Stimulated activated CD8-positive, alpha-beta memory T cell treated with anti-CD3 and anti-CD28 coated beads, Interleukin-12 subunit alpha, Interleukin-12 subunit beta, amount 100 ng/mL, for 24 hours (primary cell): ENCODE measurements around the gene INO80.
A peak's percentile ranks its signal among the peaks of the same experiment; 100 is the strongest.
"Not testable (repeated sequence)": the region's sequence is repeated elsewhere in the genome, so short reads cannot be mapped to it uniquely, and the experiment has no call there.

ENCODE experiments used
- DNase-seq: peaks from one replicate; pipeline ENCODE4 v3.0.0-alpha.2; 2020; ENCODE audit errors: extremely low read depth

Gene INO80

DNA sequence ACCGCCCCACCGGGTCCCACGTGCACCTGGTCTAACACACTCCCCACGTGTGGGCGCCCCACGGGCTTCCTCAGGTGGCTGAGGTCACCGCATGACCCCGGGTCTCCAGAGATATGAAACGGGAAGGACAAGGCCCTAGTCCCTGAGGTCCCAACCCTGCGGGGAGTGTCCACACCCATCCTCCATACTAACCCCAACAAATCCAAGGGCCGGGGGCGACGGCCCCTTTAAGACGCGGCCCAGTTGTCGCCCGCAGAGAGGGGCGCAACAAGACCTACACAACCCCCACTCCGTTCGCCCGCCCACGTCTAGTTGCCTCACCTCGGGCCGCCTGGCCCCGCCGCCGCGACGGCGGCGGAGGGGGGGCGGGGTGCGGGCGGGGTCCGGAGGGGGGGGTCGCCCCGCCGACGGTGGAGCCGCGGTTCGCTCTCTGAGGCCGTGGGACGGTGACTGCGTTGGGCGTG lies 396 bp downstream of the INO80 start:
- peak; percentile 45 for DNase-seq

DNA sequence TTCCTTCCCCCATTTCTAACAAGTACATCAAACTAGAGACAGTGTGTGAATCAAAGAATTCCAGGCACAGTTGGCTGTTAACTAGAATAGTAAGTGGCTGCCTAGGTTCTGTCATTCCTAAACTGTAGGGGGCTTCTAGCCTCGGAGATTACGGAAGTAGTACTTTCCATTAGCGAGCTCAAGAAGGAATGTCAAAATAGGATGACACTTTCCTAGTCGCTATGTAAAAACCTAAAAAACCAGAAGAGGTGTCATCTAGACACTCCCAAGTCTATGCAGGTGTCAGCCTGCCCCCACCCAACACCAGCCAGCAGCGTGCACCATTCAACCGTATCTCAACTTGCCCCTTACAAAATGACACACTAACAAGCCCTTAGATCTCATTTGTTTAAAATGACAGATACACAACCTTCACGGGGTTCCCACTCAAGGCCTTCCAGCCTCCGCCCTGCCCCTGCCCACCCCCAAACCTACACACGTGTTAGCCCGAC lies 874 bp downstream of the INO80 start:
- DNase-seq, result peak; percentile 66

DNA sequence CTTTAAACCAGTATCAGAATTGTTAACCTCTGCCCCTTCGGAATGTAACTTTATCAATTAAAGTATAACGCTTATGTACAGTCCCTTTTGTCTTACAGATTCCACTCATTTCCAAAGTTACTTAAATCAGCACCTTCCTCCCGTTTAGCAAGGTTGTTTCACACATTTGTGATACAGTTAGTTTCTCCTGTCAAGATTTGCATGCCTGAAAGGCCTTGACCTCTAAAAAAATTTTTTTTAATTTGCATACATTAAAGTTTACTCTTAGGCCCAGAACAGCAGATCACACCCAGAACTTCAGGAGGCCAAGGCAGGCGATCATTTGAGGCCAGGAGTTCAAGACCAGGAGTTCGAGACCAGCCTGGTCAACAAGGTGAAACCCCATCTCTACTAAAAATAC lies 9.1 kb downstream of the INO80 start:
- DNase-seq, result no peak

DNA sequence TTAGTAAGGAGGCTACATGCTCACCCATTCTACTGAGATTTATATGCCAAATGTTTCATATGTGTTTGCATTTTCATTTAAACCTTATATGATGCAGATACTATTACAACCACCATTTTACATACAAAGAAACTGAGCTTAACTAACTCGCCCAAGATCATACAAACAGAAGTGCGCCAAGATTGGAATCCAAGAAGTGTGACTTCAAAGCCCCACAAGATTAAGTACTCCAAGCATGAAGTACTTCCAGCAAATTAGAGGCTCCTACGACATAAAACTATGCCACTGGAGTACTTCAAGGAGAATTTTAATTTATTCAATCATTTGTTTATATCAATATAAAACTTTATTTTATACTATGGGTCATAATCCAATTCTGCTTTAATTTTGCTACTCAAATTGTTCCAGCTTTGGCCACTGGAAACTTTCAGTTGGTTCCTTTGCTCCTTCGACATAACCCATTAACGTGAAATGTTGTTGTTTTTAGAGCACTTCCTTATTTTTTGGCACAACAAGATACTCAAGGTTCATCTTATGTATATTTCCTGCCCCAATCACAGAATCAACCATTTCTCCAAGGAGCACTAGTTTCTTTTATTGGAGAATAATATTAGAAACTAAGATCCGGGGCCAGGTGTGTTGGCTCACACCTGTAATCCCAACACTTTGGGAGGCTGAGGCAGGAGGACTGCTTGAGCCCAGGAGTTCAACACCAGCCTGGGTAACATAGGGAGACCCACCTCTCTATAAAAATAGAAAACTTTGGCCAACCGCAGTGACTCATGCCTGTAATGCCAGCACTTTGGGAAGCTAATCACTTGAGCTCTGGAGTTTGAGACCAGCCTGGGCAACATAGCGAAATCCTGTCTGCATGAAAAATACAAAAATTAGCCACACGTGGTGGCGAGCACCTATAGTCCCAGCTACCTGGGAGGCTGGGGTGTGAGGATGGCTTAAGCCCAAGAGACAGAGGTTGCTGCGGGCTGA lies 10.4 kb downstream of the INO80 start:
- no peak for DNase-seq

DNA sequence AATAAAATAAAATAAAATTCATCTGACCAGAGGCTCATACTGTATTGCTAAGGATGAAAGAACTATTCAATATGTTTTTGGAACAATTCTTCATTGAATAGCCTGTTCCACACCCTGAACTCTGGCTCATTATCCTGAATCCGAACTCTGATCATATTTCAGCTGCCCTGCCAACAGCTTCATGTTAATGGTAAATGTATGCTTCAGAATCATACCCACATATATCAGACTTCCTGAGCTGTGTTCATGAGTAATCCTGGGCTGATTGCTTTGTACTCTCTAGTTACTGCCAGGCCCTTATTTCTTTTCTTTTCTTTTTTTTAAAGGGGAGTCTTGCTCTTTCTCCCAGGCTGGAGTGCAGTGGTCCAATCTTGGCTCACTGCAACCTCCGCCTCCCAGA lies 11.8 kb downstream of the INO80 start:
- DNase-seq, result no peak

DNA sequence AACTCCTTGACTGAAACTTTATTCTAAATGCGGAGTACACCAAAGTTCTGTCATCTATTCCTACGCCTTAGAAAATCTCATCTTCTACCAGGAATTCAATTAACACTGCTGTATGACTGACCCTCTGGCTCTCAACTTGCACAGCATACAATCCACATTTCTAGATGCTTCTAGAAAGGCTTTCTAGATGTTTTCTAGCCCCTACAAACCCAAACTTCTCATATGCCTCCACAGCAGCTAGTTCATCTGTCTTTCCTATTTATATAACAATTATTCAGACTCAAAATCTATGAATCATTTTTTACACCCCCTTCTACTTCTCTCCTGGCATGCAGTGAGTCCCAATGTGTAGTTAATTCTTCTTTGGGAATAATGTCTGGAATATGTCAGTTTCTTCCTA lies 13.2 kb downstream of the INO80 start:
- no peak for DNase-seq

DNA sequence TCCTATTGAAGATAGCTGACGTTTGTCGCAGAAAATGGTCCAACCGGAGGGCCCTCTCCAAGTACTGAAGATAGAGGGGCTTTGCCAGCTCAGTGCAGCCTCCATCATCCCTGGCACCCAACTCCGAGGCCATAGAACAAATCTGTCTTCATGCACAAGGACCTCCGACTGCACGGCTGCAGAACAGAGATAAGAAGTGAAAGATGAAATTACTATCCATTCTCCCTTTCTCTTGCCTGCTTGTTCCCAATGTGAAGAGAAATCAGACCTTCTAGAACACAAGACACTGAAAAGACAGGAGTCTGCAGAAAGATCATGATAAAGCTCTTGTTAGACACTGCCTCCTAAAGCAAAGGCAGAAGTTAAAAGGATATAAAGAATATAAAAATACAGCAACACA lies 19.9 kb downstream of the INO80 start:
- DNase-seq, result no peak

DNA sequence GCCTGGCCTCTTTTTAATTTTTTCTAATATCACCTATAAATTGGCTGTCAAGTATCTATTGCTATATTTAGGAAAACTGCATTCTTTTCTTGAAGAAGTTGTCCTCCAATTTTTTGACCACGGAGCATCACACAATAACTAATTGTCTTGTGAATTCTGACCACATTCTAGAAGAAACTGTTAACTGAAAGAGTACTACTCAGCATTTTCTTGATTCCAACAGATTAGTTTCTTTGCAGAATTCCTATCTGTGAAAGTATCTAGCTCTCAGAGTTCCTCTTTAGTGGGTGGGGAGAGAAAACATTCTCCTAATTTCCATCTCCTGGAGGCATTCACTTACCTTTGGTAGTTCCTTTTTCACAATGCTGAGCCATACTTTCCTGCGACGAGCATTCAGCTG lies 31.1 kb downstream of the INO80 start:
- DNase-seq, result no peak

DNA sequence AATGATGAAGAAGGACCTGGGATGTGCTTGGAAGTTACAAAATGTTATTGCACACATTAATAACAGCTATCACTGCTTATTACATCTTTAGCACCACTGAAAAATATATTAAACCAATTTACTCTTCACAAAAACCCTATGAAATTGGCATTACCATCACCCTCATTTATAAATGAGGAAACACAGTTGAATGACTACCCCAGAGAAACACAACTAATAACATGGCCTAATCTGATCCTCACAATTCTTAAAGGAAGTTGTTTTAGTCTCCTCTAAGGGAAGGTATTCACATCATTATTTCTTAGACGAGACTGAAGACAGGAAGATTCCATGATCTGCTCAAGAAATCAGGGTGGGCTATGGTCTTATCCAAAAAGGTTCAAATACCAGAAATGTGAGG lies 35.9 kb downstream of the INO80 start:
- no peak for DNase-seq

DNA sequence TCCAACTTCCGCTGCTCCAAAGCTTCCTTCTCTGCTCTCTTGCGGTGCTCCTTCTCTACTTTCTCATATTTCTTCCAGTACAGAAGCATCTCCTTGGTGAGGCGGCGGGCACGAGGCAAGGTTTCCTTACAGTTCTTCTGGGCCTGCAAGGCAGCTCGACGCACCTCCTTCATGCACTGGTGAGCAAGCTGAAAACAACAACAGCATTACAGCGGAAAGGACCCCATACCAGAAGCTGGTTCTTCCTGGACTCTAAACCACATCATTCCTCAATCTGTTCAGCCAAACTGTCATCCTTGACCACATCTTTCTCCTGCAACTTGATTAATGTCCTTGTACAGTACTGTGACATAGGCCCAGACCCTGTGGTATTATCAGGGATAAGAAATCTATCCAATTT lies 36.4 kb downstream of the INO80 start:
- DNase-seq, result no peak

DNA sequence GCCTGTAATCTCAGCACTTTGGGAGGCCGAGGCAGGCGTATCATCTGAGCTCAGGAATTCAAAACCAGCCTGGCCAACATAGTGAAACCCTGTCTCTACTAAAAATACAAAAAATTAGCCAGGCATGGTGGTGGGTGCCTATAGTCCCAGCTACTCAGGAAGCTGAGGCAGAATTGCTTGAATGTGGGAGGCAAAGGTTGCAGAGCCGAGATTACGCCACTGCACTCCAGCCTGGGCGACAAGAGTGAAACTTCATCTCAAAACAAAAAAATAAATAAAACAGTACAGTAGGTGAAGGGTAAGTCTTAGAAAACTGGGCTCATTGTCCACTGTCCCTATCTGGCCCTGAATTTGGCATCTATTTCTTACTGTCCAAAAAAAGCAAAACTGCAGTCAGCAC lies 37.2 kb downstream of the INO80 start:
- not testable (repeated sequence) for DNase-seq

DNA sequence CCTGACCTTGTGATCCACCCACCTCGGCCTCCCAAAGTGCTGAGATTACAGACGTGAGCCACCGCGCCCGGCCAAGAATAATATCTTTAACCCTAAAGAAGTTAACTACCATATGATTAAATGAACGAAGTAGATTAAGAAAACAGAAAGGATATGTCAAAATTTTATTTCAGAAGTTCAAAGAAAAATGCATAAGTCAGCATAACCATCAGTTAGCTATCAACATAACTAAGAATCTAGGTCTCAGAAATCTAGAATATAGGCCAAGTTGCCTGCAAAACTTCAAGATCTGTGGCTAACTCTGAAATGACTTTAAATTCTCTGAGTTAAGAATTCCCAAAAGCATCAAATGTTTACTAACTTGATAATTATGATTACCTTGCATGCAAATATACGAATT lies 38.0 kb downstream of the INO80 start:
- no peak for DNase-seq

DNA sequence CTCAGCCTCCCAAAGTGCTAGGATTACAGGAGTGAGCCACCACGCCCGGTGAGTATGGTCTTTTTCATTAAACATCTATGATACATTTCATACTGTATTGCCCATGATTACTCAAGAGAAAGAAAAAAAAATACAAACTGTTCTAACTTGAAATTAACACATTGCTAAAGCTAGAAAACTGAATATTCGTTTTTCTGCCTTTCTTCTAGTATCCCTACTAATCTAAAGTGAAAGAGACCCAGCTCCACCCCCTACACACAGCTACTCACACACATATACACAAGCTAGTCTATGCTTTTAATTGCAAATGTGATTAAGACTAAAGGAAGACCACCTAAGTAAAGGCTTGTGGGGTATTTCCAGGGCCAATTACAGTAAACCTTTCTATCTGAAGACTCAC lies 43.1 kb downstream of the INO80 start:
- no peak for DNase-seq

DNA sequence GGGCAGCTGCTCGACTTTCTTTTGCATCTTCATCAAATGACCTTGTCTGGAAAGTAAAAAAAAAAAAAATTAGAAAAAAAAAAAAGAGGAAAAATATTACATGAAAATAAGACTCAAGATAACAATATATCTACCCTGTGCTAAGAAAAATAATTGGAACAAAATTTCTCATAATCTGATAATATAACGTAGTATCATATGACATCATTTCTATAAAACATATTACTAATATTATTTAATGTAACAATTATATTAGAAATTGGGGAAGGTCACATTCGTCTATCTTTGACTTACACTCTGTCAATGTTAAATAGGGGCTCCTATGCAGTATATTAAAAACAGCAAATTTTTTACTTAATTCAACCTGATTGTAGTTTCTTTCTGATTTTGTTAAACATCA lies 44.1 kb downstream of the INO80 start:
- DNase-seq, result no peak

DNA sequence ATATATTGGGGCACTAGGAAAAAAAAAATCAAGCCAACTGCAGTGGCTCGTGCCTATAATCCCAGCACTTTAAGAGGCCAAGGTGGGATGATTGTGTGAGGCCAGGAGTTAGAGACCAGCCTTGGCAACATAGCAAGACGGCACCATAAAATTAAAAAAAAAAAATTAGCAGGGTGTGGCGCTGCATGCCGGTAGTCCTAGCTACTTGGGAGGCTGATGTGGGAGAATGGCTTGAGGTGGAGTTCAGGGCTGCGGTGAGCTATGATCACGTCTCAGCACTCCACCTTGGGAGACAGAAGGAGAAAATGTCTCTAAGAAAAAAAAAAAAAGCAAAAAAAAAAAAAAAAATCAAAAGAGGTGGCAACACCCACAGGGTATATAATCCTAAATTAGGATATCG lies 49.6 kb downstream of the INO80 start:
- DNase-seq, result no peak

DNA sequence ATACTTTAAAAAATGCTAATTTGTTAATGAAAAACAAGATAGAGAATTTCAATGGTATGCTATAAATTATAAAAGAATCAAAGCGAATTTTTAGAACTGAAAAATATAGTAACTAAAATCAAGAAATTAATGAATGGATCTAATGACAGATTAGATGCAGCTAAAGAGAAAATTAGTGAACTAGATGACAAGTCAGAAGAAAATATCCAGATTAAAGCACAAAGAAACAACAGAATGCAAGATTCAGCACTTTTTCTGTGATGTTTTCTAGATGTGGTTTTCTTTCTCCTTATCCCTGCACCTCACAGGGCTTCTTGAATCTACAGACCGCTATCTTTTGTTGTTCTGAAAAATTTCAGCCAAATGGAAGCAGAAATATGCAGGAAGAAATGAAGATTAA lies 54.4 kb downstream of the INO80 start:
- DNase-seq, result no peak

DNA sequence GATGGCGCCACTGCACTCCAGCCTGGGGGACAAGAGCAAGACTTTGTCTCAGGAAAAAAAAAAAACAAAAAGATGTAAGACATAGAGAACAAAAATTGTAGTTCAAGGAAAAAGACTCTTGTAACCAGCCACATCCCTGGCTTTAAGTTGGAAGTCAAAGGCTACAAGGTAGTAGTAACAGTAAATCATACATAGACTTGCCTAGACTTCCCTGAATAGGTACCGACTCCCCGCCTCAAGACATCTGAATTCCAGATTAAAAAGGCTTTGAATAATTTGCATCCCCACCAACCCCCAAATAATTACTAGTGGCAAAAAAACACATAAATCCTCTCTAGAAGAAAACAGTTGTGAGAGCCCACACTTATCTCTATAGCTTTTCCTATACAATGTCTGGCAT lies 55.6 kb downstream of the INO80 start:
- no peak for DNase-seq

DNA sequence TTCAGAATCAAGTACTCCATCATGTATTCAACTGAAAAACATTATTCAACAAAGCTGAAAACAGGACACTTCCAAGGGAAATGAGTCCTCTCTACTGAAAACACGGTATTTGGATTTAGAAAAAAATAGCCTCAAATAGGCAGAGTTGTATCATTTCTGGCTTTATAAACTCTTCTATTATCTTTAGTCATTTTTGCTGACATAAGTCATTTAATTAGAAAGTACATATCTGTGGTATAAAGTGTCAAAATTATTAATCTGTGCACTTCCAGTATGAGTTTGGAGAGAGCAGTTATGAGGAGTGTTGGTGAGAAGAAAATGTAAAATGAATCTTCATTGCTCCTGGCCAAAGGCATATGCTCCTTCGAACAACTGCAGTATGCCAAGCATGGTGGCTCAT lies 59.3 kb downstream of the INO80 start:
- no peak for DNase-seq

DNA sequence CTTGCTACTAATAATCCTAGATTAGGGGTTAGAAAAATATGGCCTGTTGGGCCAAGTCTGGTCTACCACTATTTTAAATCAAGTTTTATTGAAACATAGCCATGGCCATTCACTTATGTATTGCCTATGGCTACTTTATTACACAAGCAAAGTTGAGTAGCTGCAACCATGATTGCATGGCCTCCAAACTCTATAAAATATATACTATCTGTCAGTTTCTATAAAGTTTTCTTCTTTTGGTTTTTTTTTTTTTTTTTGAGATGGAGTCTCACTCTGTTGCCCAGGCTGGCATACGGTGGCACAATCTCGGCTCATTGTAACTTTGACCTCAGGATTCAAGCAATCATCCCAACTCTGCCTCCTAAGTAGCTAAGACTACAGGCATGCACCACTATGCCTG lies 60.4 kb downstream of the INO80 start:
- no peak for DNase-seq

DNA sequence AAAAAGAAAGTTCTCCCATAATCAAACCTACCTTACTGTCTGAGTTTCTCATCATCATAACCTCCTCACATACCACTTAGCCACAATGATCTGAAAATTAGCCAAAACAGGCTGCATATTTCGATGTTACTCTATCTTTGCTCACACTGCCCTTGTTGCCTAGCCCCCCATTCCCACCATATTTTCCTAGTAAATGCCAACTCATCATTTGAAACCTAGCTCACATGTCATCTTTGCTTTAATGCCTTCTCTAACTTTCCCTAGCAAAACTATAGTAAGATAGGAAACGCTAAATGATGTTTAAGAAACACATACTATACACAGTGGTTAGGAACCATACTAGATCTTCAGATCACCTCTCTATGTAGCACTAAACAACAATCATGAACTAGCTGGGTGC lies 64.9 kb downstream of the INO80 start:
- DNase-seq, result no peak

DNA sequence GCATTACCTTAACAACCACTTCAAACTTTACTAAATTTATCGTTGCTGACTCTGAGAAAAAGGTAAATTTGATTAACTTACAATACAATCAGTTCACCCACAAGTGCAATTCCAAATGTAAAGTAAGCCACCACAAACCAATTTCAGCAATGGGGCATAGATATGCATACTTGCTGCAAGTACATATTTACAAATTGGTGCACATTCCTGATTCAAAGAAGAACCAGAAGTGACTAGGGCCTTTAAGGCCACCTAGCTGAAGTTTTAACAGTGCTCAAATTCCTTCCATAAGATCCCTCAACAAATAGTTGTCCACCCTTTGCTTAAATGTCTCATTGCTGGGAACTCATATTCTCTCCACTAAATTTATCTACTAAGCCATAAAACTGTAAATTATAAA lies 67.2 kb downstream of the INO80 start:
- DNase-seq, result no peak

DNA sequence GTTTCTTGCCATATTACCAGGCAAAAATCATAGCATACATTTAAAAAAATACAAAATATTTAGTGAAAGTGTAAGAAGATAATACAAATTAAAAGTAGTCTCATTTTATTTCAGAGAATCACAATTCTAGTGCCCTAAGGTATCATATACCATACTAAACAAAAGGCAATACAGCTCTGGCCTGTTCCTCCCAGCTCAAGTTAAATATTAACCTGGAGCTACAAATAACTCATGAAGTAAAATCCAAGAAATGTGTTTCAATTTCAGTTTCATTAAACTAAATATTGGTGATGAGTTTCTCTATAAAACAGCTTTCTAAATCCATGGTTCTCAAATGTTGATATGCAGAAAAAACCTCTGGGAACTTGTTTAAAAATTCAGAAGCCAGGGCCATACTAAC lies 67.7 kb downstream of the INO80 start:
- DNase-seq, result no peak

DNA sequence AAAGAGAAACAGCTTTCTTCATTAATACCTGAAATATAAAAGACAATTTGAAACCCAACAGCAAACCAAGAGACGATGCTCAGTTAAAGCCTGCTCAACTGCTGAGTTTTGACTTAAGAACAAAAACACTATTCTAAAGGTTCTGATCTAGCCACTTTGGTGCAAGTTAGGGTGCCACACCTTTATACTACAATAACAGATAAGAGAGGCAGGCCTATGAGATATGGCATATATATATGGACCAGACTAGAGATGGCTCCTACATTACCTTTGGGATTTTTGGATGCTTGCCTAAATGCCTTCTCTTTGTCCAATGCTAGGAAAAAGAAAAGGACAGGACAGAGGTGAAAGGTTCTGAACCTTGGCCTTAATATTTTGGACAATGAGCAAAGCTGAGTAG lies 68.6 kb downstream of the INO80 start:
- no peak for DNase-seq
